Breast epithelium (tissue), 4 donors: ENCODE data around the gene CTNNA1. TPM values are rescaled to one million over a fixed set of nuclear protein-coding genes. Genes with fewer than 3 reads are reported as not detected.

Experiments used
- DNase-seq, 2 donors: peaks; one replicate each; pipeline ENCODE4 v3.0.0-alpha.2; 2019; ENCODE audit warnings: low spot score in 2 of 2
- H3K27ac ChIP-seq, 2 donors: fragments of 200-600 bp; sonication (generic) in 1 of 2; one replicate each; pipeline ENCODE4 v1.5.1; 2016 to 2019; ENCODE audit warnings: mild to moderate bottlenecking in 1 of 2
- H3K27me3 ChIP-seq, 2 donors: fragments of 200-600 bp; sonication (generic) in 1 of 2; one replicate each; pipeline versions ENCODE4 v1.5.1 to v1.6.0; 2017 to 2019; ENCODE audit warnings: control low read depth in 1 of 2, mild to moderate bottlenecking in 1 of 2
- H3K36me3 ChIP-seq: fragments of 200-600 bp; one replicate; pipeline ENCODE4 v1.5.1; 2019
- H3K4me1 ChIP-seq, 2 donors: fragments of 200-600 bp; sonication (generic); one replicate each; pipeline ENCODE4 v1.5.1; 2016 to 2019; ENCODE audit warnings: control low read depth in 1 of 2
- H3K4me3 ChIP-seq, 3 donors: fragments of 200-600 bp; sonication (generic); 1 replicate in 2 of 3; 2 replicates in 1 of 3; pipeline ENCODE4 v1.5.1; 2016 to 2019; ENCODE audit warnings: mild to moderate bottlenecking in 3 of 3, moderate library complexity in 2 of 3
- H3K9me3 ChIP-seq, 2 donors: fragments of 200-600 bp; sonication (generic) in 1 of 2; one replicate each; pipeline ENCODE4 v1.5.1; 2016 to 2019; ENCODE audit warnings: control low read depth in 1 of 2
- POLR2A ChIP-seq: fragments of 450-650 bp; IDR thresholded peaks from one replicate; pipeline ENCODE4 v1.6.1; 2016; ENCODE audit warnings: antibody characterized with exemption, mild to moderate bottlenecking, moderate library complexity
- POLR2AphosphoS5 ChIP-seq, 3 donors: sonication (generic); formaldehyde crosslinking; IDR thresholded peaks; one replicate each; pipeline ENCODE4 v1.6.1; 2017; ENCODE audit warnings: antibody characterized with exemption in 3 of 3
- intact Hi-C: fragments of 100-400 bp; cut with DNase I; formaldehyde crosslinking; loops from one replicate; pipeline ENCODE4 v1.15.1; 2023; ENCODE audit warnings: low total_unique reads
- total RNA-seq, 3 donors: library from RNA; depleted of rRNA; stranded (reverse); fragments of >200 nt; gene quantifications; one replicate each; pipeline ENCODE4 v1.1.0, GENCODE V29; 2016
- TF ChIP-seq, protein P1 (sequence below), 3 donors: fragments of 450-650 bp; IDR thresholded peaks; one replicate each; pipeline ENCODE4 v1.5.1; 2016 to 2017; ENCODE audit warnings: antibody characterized with exemption in 3 of 3, mild to moderate bottlenecking in 3 of 3, moderate library complexity in 3 of 3

CTNNA1 gene
- total RNA-seq, 3 donors from 2014 or later = 314 to 389 (median 321) TPM

- intact Hi-C loops = no loop called here
- Histone ChIP-seq H3K4me1 (peaks cover 4 to 5% of the 10 kb centered on the region in 2 donors), H3K27me3 (no peaks in the 10 kb centered on the region), H3K4me3 (peak overlapping the region in 1 of 3 donors; percentile 52), H3K27ac (peak overlapping the region; percentile 27 to 85), H3K9me3 (no peaks in the 10 kb centered on the region), H3K36me3 (no peaks in the 10 kb centered on the region)
- no peak for TF ChIP-seq POLR2A
- no peak for TF ChIP-seq POLR2AphosphoS5 (IDR thresholded peaks at IDR 0.05)
- TF ChIP-seq, protein P1, sequence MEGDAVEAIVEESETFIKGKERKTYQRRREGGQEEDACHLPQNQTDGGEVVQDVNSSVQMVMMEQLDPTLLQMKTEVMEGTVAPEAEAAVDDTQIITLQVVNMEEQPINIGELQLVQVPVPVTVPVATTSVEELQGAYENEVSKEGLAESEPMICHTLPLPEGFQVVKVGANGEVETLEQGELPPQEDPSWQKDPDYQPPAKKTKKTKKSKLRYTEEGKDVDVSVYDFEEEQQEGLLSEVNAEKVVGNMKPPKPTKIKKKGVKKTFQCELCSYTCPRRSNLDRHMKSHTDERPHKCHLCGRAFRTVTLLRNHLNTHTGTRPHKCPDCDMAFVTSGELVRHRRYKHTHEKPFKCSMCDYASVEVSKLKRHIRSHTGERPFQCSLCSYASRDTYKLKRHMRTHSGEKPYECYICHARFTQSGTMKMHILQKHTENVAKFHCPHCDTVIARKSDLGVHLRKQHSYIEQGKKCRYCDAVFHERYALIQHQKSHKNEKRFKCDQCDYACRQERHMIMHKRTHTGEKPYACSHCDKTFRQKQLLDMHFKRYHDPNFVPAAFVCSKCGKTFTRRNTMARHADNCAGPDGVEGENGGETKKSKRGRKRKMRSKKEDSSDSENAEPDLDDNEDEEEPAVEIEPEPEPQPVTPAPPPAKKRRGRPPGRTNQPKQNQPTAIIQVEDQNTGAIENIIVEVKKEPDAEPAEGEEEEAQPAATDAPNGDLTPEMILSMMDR (IDR thresholded peaks at IDR 0.05) = no peak
- DNase-seq = no peak
Measured at GRCh38 chr5:138874241-138874640, 121.0 kb downstream of the CTNNA1 start.

GRCh38 chr5:138874771-138875551 lies 121.7 kb downstream of the CTNNA1 start, which contains the start of gene LRRTM2:
Gene LRRTM2, minus strand, starts transcription at chr5:138875335. Its CDS starts 424 bp downstream, at chr5:138874911.
- Histone ChIP-seq H3K36me3 (no peaks in the 10 kb centered on the region), H3K9me3 (no peaks in the 10 kb centered on the region), H3K4me1 (peaks cover 4 to 5% of the 10 kb centered on the region in 2 donors), H3K27ac (peak within 1 kb of the TSS; percentile 43 to 85), H3K4me3 (peak within 1 kb of the TSS in 2 of 3 donors; percentile 25 to 52), H3K27me3 (no peaks in the 10 kb centered on the region)
- intact Hi-C loops = no loop called here
- no peak for DNase-seq
- TF ChIP-seq POLR2AphosphoS5 (IDR thresholded peaks at IDR 0.05) (no peak), POLR2A (no peak)
- TF ChIP-seq, protein P1 (IDR thresholded peaks at IDR 0.05) = no peak

DNA sequence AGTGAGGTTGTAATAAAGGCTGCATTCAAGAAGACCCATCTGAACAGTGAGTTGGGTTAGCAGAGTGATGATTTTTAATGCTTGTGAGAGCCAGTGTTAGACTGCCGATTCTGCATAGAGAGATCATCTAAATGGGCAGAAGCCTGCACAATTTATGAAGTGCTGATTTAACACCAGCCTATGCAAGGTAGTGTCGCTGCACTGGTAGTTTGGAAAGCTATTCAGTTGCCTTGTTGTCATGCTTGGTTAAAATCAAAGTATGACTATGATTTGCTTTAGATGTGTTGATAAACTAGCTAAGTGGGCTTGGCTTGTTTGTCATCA lies 122.3 kb downstream of the CTNNA1 start:
- Histone ChIP-seq H3K4me1 (peaks cover 4 to 5% of the 10 kb centered on the region in 2 donors), H3K4me3 (peak overlapping the region in 2 of 3 donors; percentile 25 to 52), H3K27me3 (no peaks in the 10 kb centered on the region), H3K9me3 (no peaks in the 10 kb centered on the region), H3K36me3 (no peaks in the 10 kb centered on the region), H3K27ac (peak overlapping the region; percentile 43 to 85)
- intact Hi-C loops = no loop called here
- no peak for DNase-seq
- TF ChIP-seq POLR2AphosphoS5 (IDR thresholded peaks at IDR 0.05) (no peak), POLR2A (no peak)
- TF ChIP-seq, protein P1 (IDR thresholded peaks at IDR 0.05) = no peak

DNA sequence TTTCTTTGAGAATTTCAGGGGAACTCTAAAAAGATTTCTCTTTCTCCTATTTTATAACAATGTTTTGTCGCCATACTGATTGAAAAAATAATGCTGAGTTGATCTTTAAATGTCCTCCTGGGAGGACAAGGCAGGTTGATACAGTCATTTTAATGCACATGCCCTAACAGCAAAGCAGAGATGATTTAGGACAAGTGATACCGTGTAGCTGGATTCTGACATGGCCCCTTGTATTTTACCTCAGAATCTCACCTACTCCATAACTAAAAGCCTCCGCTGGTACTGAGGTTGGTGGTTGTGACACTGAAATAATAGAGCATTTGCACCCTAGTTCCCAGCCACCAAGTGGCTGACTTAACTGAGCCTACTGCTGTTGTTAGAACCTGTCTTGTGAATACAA lies 122.7 kb downstream of the CTNNA1 start:
- H3K9me3 ChIP-seq = no peaks in the 10 kb centered on the region
- no peaks in the 10 kb centered on the region for H3K27me3 ChIP-seq
- no peak overlapping the region for H3K4me3 ChIP-seq
- TF ChIP-seq POLR2AphosphoS5 (IDR thresholded peaks at IDR 0.05) = no peak
- no peak for TF ChIP-seq POLR2A
- TF ChIP-seq, protein P1 (IDR thresholded peaks at IDR 0.05) = no peak
- H3K4me1 ChIP-seq = peaks cover 4 to 5% of the 10 kb centered on the region in 2 donors
- intact Hi-C loops = no loop called here
- DNase-seq = no peak
- H3K36me3 ChIP-seq = no peaks in the 10 kb centered on the region
- H3K27ac ChIP-seq = peak overlapping the region; percentile 43 to 85

DNA sequence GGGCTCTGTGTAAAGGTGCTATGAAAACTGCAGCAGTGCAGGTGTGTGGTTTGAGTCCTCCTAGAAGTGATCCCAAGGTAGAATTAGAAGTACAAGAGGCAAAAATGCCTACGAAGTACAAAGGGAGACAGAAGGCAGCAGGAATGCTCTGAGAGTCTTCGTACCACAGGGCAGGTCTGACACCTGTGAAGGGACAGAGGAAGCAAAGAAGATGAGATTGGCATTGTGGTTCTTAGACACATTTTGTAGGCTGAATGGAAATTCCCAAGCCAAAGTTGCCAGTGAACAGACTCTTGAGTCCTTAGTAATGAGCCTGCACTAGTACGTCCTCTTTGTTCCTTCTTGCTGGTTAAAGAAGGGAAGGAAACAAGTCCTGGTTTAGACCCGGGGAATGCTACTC lies 123.6 kb downstream of the CTNNA1 start:
- Histone ChIP-seq H3K36me3 (no peaks in the 10 kb centered on the region), H3K27me3 (no peaks in the 10 kb centered on the region), H3K9me3 (no peaks in the 10 kb centered on the region), H3K4me3 (no peak overlapping the region), H3K27ac (no peak overlapping the region), H3K4me1 (peaks cover 4 to 5% of the 10 kb centered on the region in 2 donors)
- TF ChIP-seq POLR2A (no peak), POLR2AphosphoS5 (IDR thresholded peaks at IDR 0.05) (no peak)
- TF ChIP-seq, protein P1 (IDR thresholded peaks at IDR 0.05) = no peak
- no peak for DNase-seq
- intact Hi-C loops = no loop called here
